Mononuclear cell (primary cell): ENCODE data around the gene GPER1. TPM values are rescaled to one million over a fixed set of nuclear protein-coding genes. Genes with fewer than 3 reads are reported as not detected.
A peak's percentile ranks its signal among the peaks of the same experiment; 100 is the strongest.
"Not testable (repeated sequence)": the region's sequence is repeated elsewhere in the genome, so short reads cannot be mapped to it uniquely, and the experiment has no call there.

Experiments
- H3K27me3 ChIP-seq: 2 replicates; pipeline ENCODE4 v1.6.0; 2011; ENCODE audit warnings: low read length, control low read depth; ENCODE audit not compliant: insufficient read depth
- H3K4me1 ChIP-seq: 2 replicates; pipeline ENCODE4 v1.5.1; 2011; ENCODE audit warnings: mild to moderate bottlenecking, low read length, control low read depth; ENCODE audit not compliant: insufficient read depth
- H3K4me3 ChIP-seq: 2 replicates; pipeline ENCODE4 v1.5.1; 2011; ENCODE audit warnings: mild to moderate bottlenecking, low read length, moderate library complexity
- H3K9me3 ChIP-seq: 2 replicates; pipeline ENCODE4 v1.5.1; 2011; ENCODE audit warnings: low read depth, mild to moderate bottlenecking, control low read depth, low read length
- total RNA-seq: library from RNA; depleted of rRNA; stranded (reverse); fragments of >200 nt; gene quantifications from one replicate; pipeline ENCODE4 v1.2.3, GENCODE V29; 2012

The GPER1 gene
- 0.42 TPM for total RNA-seq

DNA sequence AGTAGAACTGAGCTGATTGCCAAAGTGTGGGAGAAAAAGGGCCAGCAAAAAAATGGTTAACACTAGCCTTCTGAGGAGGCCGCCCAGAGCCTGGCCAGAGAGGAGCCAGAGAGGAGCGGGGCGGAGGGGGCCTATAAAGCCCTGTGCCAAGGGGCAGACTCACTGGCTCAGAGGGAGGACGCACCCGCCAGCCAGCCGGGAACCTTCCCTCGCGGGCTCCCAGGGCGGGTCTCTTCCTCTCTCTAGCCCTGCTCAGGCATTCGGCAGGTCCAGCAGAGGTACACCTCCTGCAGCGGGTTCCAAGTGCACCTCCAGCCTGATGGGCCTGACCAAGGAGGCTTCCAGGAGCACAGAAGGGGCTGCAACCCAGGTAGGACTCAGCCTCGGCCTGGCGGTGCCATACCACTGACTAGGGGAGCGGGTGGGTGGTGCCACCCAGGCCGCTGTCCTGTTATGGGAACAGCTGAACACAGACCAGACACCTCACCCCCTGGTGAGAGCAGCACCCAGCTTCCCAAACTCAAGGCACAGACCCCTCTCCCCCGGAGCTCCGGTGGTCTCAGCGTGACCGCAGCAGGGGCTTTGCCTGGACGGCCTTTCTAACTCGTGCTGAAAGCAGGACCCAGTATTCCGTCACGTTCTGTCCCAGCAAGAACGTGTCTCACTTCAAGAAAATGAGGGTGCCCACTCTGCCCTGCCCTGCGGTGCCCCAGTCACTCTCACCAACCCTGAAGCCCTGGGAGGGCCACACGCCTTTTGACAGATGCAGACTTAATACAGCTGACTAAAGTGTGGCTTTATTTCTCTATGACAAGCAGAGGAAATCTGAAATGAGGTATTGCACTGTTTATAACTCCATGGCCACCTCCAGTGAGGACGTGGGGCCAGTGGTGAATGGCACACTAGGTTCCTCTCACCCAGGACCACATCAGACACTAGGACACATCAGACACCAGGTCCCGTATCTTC lies at the start of gene GPER1:
Gene GPER1, plus strand, starts transcription at position 162 of the 969 bp plus-strand sequence. CDS start 3,616 bp downstream, outside the sequence.
- Histone ChIP-seq H3K4me1 (peaks cover 17% of the 10 kb centered on the region), H3K4me3 (peak within 1 kb of the TSS; percentile 12)

GRCh38 chr7:1040233-1040632 lies 47.7 kb upstream of the GPER1 start:
- H3K27me3 ChIP-seq, H3K9me3 ChIP-seq, H3K4me3 ChIP-seq: not testable (repeated sequence)
- H3K4me1 ChIP-seq, result peaks cover 31% of the 10 kb centered on the region

More for the DNA sequence above, at the start of gene GPER1:
- Histone ChIP-seq H3K9me3 (no peaks in the 10 kb centered on the region), H3K27me3 (no peaks in the 10 kb centered on the region)

DNA sequence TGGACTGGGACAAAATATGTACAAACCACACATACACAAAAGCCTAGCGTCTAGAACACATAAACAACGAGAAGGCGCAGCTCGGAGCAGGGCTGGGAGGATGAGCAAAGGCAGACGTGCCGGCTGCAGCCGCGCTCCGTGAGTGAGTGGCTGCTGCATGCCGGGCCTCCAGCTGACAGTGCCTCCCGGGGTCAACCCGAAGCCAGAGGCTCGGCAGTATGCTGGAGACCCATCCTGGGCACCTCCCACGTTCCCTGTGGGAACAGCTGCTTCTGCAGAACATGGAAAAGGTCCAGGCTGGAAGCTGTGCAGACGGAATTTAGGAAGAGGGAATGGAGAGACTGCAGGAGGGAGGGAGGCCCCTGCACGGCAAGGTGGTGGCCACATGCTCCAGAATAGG lies 47.1 kb upstream of the GPER1 start:
- no peaks in the 10 kb centered on the region for H3K9me3 ChIP-seq
- peaks cover 37% of the 10 kb centered on the region for H3K4me1 ChIP-seq
- no peaks in the 10 kb centered on the region for H3K27me3 ChIP-seq
- H3K4me3 ChIP-seq, result no peak overlapping the region

GRCh38 chr7:1041551-1042491 lies 46.1 kb upstream of the GPER1 start:
- Histone ChIP-seq H3K4me3 (no peak overlapping the region), H3K27me3 (no peaks in the 10 kb centered on the region), H3K9me3 (no peaks in the 10 kb centered on the region), H3K4me1 (peaks cover 47% of the 10 kb centered on the region)

DNA sequence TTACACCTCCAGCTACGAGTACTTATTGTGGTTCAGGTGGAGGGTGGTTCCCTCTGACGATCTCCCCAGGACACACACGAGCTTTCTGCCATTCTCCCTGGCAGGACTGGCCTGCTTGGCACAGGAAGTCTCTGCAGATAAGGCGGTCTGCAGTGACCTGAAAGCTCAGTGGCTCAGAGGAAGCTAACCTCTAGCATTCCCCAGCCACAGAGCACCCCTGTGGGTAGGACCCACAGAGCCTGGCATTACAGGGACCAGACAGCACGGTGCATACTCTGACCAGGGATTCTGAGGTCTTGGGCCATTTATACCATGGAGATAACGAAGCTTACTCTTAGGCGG lies 45.5 kb upstream of the GPER1 start:
- Histone ChIP-seq H3K4me1 (peaks cover 53% of the 10 kb centered on the region), H3K9me3 (no peaks in the 10 kb centered on the region), H3K27me3 (no peaks in the 10 kb centered on the region)

GRCh38 chr7:1043552-1044188 lies 44.2 kb upstream of the GPER1 start:
- H3K4me3 ChIP-seq, result peak overlapping the region; percentile 52
- H3K9me3 ChIP-seq, result no peaks in the 10 kb centered on the region
- H3K4me1 ChIP-seq, result peaks cover 55% of the 10 kb centered on the region
- no peaks in the 10 kb centered on the region for H3K27me3 ChIP-seq

More for the DNA sequence above, 45.5 kb upstream of the GPER1 start:
- no peak overlapping the region for H3K4me3 ChIP-seq

DNA sequence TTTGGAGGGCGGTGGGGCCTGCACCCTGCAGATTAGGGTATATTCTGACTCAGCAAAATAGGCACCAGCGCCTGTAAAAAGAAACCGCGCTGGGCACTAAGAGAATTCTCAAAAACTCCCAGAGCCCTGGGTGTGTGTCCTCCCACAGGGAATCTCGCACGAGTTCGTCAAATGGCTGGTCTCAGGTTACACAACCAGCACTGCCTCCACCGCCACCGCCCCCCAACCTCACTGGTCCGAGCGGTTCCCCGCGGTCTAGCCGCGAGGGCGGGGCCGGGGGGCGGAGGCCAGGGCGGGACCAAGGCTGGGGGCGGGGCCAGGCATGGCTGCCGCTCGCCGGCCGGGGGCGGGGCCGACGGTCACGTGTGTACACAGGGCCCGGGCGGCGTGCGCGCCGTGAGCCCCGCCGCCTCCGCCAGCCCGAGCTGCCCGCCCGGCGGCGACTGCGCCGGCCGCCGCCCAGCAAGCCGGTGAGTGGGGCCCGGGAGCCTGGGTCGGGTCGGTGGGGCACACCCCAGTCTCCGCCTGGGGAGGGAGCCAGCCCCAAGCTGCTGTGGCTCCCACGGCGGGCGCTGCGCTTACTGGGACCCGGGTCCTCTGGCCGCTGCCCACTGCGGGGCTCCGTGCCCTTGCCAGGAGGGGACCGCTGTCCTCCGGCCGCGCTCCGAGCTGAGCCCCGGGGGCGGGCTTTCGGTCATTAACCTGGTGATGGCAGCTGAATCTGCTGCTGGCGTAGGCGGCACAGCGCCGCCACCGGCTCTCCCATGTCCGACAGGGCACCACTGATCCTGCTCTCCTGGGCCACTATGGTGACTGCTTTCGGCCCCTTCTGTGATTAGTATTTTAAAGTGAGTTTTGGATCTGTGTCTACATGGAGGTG lies 43.5 kb upstream of the GPER1 start, which contains the start of gene GPR146:
Gene GPR146, plus strand, starts transcription at position 358 of the 880 bp plus-strand sequence. CDS start 12,970 bp downstream, outside the sequence.
- Histone ChIP-seq H3K4me1 (peaks cover 63% of the 10 kb centered on the region), H3K4me3 (peak within 1 kb of the TSS; percentile 52), H3K27me3 (no peaks in the 10 kb centered on the region), H3K9me3 (no peaks in the 10 kb centered on the region)

GRCh38 chr7:1045069-1046063 lies 42.5 kb upstream of the GPER1 start:
- peak overlapping the region; percentile 52 for H3K4me3 ChIP-seq

DNA sequence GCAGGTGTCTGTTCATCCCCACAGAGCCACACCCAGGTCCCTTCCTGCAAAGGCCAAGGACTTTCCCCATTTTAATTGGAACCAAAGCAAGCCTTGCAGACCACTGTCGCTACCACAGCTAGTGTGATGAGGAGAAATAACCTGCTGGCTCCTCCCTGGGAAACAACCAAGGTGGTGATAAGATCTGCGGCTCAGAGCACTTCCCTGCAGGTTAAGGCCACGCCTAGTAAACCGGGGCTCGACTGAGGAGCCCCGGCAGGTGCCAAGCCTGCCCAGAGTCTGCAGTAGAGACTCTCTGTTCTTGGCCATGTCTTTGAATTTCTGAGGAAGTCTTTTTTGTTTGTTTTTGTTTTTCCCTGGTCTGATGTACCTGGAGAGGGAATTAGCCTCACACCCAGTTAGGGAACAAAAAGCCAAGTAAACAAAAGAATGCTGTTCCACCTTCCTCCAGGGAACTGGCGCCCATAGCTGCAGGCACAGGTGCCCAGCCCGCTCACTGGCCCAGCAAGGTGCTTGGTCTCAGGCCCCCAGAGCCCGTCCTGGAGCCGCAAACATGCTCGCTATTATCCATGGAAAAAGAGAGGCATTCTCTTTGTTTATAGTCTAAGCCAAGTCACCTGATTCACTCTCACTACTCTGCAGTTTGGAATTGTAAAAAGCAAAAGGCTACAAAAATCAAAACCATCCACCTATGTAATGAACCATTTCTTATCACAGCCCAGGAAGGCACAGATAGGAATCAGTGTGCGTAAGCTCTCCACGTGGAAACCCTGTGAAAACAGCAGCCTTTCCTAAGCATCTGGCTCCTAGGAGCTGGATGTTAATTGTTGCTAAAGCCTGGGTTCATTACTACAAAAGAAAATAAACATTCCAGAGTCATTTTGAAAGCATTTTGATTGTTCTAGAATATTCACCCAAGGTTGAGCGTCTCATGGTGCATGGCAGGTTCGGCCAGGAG lies 40.9 kb upstream of the GPER1 start:
- H3K4me3 ChIP-seq, result no peak overlapping the region
- no peaks in the 10 kb centered on the region for H3K27me3 ChIP-seq
- peaks cover 65% of the 10 kb centered on the region for H3K4me1 ChIP-seq
- H3K9me3 ChIP-seq, result no peaks in the 10 kb centered on the region

More at GRCh38 chr7:1045069-1046063, 42.5 kb upstream of the GPER1 start:
- peaks cover 70% of the 10 kb centered on the region for H3K4me1 ChIP-seq
- H3K9me3 ChIP-seq, result no peaks in the 10 kb centered on the region
- no peaks in the 10 kb centered on the region for H3K27me3 ChIP-seq

GRCh38 chr7:1049006-1049741 lies 38.7 kb upstream of the GPER1 start:
- Histone ChIP-seq H3K4me3 (no peak overlapping the region), H3K4me1 (peaks cover 46% of the 10 kb centered on the region), H3K27me3 (no peaks in the 10 kb centered on the region), H3K9me3 (no peaks in the 10 kb centered on the region)

GRCh38 chr7:1049801-1050200 lies 38.1 kb upstream of the GPER1 start:
- no peaks in the 10 kb centered on the region for H3K9me3 ChIP-seq
- peaks cover 45% of the 10 kb centered on the region for H3K4me1 ChIP-seq
- no peak overlapping the region for H3K4me3 ChIP-seq

More at GRCh38 chr7:1049801-1050200, 38.1 kb upstream of the GPER1 start:
- no peaks in the 10 kb centered on the region for H3K27me3 ChIP-seq
